ENCODE measurements around the gene BANF2. TPM values are rescaled to one million over a fixed set of nuclear protein-coding genes. Genes with fewer than 3 reads are reported as not detected.
A peak's percentile ranks its signal among the peaks of the same experiment; 100 is the strongest.

Gene BANF2
- total and polyA plus RNA-seq, 2 of the 13 experiments (the other 11 are each of a cell fraction or from before 2014, with no cell fraction given), result 0.35 TPM; not detected in 1

DNA sequence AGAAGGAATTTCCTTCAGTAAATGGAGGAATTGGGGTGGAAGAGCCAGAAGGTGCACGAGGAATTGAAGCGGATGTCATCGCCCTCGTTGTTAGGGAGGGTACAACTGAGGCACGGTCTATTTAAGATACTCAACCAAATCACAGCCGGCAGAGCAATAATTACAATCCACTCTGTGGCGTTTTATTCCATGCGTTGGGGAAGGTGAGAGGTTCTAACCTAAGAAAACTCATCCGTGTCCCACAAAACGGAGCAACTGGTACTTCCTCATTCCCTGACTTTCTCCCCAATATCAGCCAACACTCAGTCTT is 16.9 kb upstream of the BANF2 start (continued):
- TF ChIP-seq, protein P1, sequence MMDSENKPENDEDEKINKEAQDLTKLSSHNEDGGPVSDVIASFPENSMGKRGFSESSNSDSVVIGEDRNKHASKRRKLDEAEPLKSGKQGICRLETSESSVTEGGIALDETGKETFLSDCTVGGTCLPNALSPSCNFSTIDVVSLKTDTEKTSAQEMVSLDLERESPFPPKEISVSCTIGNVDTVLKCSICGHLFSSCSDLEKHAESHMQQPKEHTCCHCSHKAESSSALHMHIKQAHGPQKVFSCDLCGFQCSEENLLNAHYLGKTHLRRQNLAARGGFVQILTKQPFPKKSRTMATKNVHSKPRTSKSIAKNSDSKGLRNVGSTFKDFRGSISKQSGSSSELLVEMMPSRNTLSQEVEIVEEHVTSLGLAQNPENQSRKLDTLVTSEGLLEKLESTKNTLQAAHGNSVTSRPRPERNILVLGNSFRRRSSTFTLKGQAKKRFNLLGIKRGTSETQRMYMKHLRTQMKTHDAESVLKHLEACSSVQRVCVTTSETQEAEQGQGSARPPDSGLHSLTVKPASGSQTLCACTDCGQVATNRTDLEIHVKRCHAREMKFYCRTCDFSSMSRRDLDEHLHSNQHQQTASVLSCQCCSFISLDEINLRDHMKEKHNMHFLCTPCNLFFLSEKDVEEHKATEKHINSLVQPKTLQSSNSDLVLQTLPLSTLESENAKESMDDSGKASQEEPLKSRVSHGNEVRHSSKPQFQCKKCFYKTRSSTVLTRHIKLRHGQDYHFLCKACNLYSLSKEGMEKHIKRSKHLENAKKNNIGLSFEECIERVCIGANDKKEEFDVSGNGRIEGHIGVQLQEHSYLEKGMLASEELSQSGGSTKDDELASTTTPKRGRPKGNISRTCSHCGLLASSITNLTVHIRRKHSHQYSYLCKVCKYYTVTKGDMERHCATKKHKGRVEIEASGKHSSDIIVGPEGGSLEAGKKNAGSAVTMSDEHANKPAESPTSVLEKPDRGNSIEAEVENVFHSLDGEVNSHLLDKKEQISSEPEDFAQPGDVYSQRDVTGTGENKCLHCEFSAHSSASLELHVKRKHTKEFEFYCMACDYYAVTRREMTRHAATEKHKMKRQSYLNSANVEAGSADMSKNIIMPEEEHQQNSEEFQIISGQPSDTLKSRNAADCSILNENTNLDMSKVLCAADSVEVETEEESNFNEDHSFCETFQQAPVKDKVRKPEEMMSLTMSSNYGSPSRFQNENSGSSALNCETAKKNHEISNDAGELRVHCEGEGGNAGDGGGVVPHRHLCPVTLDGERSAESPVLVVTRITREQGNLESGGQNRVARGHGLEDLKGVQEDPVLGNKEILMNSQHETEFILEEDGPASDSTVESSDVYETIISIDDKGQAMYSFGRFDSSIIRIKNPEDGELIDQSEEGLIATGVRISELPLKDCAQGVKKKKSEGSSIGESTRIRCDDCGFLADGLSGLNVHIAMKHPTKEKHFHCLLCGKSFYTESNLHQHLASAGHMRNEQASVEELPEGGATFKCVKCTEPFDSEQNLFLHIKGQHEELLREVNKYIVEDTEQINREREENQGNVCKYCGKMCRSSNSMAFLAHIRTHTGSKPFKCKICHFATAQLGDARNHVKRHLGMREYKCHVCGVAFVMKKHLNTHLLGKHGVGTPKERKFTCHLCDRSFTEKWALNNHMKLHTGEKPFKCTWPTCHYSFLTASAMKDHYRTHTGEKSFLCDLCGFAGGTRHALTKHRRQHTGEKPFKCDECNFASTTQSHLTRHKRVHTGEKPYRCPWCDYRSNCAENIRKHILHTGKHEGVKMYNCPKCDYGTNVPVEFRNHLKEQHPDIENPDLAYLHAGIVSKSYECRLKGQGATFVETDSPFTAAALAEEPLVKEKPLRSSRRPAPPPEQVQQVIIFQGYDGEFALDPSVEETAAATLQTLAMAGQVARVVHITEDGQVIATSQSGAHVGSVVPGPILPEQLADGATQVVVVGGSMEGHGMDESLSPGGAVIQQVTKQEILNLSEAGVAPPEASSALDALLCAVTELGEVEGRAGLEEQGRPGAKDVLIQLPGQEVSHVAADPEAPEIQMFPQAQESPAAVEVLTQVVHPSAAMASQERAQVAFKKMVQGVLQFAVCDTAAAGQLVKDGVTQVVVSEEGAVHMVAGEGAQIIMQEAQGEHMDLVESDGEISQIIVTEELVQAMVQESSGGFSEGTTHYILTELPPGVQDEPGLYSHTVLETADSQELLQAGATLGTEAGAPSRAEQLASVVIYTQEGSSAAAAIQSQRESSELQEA (CRISPR knock-in tag; IDR thresholded peaks at IDR 0.05; ENCODE audit: not compliant biosample characterization), result no peak
- TF ChIP-seq MYC (CRISPR knock-in tag; IDR thresholded peaks at IDR 0.05; ENCODE audit: borderline replicate concordance) (no peak), KLF12 (CRISPR knock-in tag; IDR thresholded peaks at IDR 0.05; ENCODE audit: borderline replicate concordance) (no peak), MEIS1 (CRISPR knock-in tag; IDR thresholded peaks at IDR 0.05; ENCODE audit: borderline replicate concordance) (no peak), CEBPG (CRISPR knock-in tag; IDR thresholded peaks at IDR 0.05) (no peak), EP300 (IDR thresholded peaks at IDR 0.05; ENCODE audit: low read depth in 2 of 2, low read length in 2 of 2) (no peak), EP300 (CRISPR knock-in tag; IDR thresholded peaks at IDR 0.05; ENCODE audit: borderline replicate concordance) (no peak; the same call in 1 of the 2 replicates), SMARCE1 (IDR thresholded peaks at IDR 0.05; ENCODE audit: borderline replicate concordance) (no peak), ZNF558 (CRISPR knock-in tag; IDR thresholded peaks at IDR 0.05; ENCODE audit: borderline replicate concordance) (0 out of 2 replicates have a peak, but pooled peaks have one; percentile 9), ADNP (CRISPR knock-in tag; IDR thresholded peaks at IDR 0.05) (no peak)
- TF ChIP-seq, protein P2, sequence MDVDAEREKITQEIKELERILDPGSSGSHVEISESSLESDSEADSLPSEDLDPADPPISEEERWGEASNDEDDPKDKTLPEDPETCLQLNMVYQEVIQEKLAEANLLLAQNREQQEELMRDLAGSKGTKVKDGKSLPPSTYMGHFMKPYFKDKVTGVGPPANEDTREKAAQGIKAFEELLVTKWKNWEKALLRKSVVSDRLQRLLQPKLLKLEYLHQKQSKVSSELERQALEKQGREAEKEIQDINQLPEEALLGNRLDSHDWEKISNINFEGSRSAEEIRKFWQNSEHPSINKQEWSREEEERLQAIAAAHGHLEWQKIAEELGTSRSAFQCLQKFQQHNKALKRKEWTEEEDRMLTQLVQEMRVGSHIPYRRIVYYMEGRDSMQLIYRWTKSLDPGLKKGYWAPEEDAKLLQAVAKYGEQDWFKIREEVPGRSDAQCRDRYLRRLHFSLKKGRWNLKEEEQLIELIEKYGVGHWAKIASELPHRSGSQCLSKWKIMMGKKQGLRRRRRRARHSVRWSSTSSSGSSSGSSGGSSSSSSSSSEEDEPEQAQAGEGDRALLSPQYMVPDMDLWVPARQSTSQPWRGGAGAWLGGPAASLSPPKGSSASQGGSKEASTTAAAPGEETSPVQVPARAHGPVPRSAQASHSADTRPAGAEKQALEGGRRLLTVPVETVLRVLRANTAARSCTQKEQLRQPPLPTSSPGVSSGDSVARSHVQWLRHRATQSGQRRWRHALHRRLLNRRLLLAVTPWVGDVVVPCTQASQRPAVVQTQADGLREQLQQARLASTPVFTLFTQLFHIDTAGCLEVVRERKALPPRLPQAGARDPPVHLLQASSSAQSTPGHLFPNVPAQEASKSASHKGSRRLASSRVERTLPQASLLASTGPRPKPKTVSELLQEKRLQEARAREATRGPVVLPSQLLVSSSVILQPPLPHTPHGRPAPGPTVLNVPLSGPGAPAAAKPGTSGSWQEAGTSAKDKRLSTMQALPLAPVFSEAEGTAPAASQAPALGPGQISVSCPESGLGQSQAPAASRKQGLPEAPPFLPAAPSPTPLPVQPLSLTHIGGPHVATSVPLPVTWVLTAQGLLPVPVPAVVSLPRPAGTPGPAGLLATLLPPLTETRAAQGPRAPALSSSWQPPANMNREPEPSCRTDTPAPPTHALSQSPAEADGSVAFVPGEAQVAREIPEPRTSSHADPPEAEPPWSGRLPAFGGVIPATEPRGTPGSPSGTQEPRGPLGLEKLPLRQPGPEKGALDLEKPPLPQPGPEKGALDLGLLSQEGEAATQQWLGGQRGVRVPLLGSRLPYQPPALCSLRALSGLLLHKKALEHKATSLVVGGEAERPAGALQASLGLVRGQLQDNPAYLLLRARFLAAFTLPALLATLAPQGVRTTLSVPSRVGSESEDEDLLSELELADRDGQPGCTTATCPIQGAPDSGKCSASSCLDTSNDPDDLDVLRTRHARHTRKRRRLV (CRISPR knock-in tag; IDR thresholded peaks at IDR 0.05), result peak; percentile 31; the same call in 1 of the 2 replicates
- TF ChIP-seq, protein P3, sequence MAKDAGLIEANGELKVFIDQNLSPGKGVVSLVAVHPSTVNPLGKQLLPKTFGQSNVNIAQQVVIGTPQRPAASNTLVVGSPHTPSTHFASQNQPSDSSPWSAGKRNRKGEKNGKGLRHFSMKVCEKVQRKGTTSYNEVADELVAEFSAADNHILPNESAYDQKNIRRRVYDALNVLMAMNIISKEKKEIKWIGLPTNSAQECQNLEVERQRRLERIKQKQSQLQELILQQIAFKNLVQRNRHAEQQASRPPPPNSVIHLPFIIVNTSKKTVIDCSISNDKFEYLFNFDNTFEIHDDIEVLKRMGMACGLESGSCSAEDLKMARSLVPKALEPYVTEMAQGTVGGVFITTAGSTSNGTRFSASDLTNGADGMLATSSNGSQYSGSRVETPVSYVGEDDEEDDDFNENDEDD (CRISPR knock-in tag; IDR thresholded peaks at IDR 0.05; ENCODE audit: borderline replicate concordance), result no peak
- TF ChIP-seq, protein P4, sequence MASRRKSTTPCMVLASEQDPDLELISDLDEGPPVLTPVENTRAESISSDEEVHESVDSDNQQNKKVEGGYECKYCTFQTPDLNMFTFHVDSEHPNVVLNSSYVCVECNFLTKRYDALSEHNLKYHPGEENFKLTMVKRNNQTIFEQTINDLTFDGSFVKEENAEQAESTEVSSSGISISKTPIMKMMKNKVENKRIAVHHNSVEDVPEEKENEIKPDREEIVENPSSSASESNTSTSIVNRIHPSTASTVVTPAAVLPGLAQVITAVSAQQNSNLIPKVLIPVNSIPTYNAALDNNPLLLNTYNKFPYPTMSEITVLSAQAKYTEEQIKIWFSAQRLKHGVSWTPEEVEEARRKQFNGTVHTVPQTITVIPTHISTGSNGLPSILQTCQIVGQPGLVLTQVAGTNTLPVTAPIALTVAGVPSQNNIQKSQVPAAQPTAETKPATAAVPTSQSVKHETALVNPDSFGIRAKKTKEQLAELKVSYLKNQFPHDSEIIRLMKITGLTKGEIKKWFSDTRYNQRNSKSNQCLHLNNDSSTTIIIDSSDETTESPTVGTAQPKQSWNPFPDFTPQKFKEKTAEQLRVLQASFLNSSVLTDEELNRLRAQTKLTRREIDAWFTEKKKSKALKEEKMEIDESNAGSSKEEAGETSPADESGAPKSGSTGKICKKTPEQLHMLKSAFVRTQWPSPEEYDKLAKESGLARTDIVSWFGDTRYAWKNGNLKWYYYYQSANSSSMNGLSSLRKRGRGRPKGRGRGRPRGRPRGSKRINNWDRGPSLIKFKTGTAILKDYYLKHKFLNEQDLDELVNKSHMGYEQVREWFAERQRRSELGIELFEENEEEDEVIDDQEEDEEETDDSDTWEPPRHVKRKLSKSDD (CRISPR knock-in tag; IDR thresholded peaks at IDR 0.05; ENCODE audit: low read depth), result no peak

Data from HepG2 (cell line).